Activated T-helper 1 cell treated with Interleukin-2 at 50 U/mL for 16 hours (primary cell): ENCODE measurements around the gene ENG.
"Not testable (repeated sequence)": the region's sequence is repeated elsewhere in the genome, so short reads cannot be mapped to it uniquely, and the experiment has no call there.

Experiments
- DNase-seq: peaks from one replicate; pipeline ENCODE4 v3.0.0-alpha.2; 2020; ENCODE audit warnings: low read depth

Gene ENG

DNA sequence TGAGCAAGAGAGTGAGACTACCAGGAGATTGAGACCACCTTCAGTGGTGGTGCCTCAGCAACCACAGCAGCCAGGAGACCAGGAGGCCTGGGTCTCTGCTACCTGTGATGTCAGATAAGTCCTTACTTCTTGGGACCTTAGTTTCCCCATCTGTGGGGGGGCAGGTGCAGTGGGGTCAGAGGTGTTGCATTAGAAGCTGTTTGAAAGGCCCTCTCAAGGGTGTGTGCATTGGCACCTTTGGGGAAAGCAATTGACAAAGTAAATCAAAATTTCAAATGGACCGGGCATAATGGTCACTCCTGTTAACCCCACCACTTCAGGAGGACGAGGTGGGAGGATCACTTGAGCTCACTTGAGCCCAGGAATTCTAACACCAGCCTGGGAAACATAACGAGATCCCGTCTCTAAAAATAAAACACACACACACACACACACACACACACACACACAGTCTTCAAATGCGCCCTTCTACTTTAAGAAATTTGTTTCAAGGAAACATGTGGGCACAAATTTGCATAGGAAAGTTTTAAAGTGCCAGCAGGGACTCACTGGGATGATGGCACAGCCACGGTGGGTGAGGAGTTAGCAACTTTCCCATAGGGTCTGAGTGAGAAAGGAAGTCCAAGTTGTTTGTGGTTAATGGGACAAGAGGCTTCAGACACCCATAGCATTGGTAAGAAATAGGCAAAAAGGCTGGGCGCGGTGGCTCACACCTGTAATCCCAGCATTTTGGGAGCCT is 24.4 kb upstream of the ENG start:
- DNase-seq: no peak

DNA sequence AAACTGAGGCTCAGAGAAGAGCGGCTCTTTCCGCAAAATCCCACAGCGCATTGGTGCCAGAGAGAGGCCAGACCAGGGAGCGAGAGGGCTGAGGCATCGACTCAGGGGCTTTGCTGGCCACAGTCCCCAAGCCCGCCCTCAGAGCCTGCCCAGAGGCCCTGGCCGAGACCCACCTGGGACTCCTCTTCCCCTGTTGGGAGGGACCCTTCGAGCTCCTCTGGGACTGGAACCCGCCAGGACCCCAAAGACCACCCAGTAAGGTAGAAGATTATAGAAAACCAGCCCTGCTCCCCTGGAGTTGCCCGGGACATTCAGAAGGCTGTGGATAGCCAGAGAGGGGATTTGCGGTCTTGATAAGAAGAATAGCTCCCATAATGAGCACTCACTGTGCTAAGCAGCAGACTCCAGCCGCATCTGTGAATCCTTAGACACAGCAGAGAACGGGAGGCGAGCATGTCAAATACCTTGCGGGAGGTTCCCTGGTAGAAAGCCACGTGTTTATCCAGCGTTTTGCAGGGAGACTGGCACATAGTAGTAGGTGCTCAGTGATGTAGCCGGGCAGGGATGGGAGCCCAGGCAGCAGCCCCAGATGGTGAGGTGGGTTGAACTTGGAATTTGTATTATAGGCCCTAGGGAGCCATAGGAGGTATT is 23.7 kb upstream of the ENG start:
- DNase-seq: no peak

DNA sequence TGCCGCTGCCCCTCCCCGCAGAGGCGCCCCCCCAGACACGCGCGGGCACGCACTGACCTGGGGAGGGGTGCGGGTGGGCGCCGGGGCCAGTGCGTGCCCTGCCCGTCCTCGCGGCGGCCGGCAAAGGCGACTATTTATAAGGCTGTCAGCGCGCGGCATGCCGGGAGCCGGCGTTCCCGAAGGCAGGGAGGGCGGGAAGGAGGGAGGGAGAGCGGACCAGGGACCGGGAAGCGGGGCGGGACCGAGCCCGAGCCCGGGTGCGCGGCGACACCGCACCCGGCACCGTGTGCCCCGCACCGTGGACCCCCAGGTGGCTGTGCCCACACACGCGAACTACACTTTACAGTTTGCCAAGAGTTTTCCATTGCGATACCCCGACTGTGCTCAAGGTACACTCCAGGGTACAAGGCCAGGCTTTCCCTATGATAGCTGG is 23.1 kb upstream of the ENG start, which contains the start of gene AK1:
Gene AK1 (minus strand): TSS at position 110 of the 433 bp plus-strand sequence. CDS start 3,058 bp downstream, outside the sequence.
- DNase-seq: no peak

DNA sequence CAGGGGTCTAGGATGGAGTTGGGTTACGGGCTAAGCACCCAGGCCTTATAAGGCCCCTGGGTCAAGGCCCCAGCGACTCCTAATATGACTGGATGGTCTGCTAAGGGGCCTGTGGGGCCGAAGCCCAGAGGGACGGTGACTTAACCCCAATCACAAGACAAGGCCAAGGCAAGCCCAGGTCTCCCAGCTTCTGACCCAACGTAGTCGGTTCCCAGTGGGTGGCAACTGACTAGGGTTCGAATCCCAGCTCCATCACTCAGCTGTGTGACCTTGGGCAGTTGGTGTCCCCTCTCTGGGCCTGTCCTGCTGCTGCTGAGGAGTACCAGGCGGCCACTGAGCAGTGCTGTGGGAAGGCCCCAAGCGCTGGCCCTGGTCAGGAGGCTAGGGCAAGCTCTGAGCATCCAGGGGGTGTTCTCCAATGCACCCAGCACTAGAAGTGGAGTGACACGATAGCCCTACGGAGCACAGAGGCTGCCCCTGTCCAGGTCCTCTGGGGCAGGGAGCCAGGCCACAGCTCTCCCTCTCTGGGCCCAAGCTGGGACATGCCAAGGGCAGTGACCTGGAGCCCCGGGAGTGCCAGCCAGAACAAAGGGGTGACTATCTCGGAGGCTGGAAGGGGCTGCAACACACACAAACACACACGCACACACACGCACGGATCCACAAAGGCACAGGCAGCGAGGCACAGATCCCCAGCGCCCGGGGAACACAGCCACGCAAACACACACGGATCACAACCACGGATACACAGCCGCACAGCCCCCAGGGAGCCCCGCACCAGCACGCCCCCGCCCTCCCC is 22.5 kb upstream of the ENG start:
- DNase-seq: no peak

DNA sequence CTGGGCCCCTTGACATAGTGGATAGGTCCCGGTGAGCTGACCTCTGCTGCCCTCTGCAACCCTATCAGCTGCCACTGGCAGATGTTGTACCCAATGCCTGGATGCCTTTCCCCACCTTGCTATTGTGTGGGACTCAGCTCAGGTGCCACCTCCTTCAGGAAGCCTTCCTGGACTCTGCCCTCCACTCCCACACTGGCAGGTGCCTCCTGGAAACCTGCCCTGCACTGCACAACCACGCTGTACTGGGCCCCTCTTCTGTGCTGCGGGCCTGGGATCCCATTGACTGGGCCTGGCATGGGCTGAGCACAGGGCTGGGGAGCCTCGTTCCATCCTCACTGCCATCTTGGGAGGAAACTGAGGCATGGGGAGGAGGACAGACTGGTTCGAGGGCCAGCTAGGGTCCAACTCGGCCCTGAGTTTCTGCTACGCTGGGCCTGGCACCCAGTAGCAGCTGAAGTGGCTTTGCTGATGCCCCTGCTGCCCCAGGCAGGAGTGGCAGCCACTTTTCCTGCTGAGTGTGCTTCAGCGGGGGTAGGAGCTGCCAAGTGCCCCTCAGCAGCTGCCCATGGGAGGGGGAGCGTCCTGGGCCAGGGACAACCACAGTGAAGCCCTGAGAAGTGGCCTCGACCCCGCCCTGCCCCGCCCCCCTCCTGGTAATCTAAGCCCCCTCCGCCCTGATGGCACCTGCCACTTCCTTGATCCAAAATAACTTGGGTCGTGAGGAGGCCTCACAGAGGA is 21.7 kb upstream of the ENG start:
- no peak for DNase-seq

DNA sequence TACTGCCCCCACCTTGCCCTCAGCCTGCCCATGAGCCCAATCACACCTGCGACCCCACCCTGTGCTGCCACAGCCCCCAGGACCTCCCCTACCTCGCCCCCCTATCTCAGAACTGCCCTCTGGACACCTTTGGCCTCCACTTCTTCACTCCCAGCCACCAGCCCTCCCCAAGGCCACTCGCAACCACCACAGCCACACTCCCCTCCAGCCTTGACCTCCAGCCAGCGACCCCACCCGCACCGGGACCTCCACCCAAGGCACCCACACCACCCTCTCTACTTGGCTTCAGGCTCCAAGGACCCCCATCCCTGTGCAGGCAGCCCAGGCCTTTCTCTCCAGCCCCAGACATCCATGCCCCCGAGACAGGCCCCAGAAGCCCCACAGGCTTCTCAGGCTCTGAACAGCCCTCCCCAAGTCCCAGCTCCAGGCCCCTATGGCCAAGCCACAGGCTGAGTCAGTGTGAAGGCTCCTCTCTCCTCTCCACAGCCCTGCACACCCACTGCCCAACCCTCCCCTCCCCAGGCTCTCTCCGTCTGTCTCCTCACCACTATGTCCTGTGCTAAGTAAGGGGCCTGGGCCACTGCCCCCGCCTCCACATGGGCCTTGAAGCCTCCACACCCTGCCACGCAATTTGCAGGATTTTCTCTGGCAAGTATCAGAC is 21.0 kb upstream of the ENG start:
- DNase-seq: no peak

DNA sequence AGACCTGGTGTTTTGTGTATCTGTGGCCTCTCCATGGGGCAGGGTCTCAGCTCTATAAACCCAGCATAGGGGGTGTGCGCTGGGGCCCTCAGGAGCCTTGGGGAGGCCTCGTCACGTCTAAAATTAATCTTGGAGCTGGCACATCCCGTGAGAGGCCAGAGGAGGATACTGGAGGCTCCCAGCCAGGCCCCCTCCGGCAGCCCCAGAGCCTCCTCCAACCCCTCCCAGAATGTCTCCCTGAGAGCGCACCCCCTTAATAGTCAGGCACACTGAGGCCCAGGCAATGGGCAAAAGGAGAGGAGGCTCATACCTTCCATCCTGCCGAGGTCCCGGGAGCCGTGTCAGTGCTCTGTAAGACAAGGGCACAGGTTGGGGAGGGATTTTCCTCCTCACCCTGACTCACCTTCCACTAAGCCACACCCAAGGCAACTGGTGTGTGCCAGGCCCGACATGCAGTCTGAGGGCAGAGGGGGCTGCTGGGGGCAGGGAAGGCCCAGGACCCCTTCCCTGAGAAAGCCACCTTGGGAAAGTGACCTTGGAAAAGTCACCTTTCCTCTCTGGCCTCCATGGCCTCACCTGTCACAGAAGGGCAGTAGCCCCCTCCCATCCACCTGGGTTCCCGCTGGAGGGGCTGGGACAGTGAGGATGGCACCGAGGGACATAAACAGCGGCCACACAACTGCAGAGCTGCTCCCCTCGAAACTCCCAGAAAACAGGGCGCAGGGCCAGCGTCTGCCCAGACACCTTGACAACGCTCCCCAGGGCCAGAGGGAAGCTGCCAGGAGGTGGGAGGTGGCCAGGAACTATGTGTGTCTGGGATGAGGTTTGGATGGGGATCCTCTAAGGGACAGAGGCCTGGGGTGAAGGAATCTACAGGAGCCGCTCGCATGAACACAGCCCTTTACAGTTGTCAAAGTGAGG is 20.1 kb upstream of the ENG start:
- no peak for DNase-seq

DNA sequence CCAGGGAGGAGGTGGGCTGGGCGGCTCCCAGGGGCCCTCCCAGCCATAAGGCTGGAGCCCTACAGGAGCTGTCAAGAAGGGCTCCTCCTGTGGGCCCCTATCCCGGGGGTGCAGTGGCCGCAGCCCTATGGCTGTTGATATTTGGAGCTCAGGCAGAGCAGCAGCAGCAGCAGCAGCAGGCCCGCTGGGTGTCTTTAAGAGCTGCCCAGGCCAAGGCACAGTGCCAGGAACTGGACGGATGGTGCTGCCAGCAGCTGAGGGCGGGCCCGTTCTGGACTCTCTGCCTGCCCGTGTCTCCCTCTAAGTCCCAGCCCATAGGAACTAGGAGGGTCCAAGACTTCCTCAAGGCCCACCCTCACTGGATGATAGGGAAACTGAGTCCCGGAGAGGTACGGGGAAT is 19.4 kb upstream of the ENG start:
- DNase-seq: no peak

DNA sequence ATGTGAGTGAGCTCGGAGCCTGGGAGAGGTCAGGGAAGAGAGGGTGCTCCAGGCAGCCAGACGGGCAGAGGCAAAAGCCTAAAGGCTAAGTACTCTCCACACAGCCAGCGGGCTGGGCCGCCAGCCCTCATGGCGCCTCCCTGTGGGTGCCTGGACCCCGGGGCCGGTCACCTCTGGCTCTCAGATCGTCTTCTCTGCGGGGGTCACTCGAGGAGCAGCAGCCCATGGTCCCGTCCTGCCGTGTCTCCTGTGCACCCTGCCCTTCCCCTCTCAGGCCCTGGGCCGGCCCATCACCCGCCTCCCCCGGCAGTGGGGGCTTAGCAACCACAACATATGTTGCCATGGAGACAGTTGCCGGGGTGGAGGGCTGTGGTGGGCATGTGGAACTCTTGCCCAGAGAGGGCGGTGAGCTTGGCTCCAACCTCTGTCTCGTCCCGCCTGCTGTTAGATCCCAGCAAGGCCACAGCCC is 18.8 kb upstream of the ENG start:
- DNase-seq: no peak

DNA sequence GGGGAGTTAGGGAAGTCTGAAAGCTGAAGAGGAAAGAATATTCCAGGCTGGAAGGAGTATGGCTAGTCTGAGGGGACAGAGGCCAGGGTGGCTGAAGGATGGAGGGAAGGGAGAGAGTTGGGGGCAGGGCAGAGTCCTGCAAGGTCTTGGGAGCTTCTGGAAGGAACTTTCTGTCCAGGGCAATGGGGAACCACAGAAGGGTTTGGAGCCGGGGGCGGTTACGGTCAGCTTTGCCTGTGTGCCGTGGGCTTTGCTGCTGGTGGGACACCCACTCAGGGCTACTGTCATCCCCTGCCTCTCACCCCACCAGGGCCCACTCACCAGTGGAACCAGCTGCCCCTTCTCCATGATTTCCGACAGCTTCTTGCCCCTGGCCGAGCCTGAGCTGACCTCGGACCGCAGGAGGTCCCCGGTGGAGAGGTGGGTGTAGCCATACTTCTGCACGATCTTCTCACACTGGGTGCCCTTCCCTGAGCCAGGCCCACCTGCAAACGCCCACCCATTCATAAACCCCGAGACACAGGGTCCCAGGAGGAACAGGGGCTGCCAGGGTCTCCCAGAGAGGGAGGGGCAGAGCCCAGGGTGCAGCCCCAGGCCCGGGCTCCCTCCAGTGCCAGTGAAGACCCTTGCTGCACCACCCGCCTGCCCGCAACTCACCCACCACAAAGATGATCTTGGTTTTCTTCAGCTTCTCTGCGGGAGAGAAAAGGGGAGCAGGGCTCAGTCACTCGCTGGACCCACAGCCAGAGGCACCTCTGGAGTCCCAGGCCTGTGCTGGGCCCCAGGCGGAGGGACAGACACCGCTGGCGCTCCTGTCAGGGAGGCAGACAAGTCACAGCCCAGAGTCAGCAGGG is 18.1 kb upstream of the ENG start:
- no peak for DNase-seq

DNA sequence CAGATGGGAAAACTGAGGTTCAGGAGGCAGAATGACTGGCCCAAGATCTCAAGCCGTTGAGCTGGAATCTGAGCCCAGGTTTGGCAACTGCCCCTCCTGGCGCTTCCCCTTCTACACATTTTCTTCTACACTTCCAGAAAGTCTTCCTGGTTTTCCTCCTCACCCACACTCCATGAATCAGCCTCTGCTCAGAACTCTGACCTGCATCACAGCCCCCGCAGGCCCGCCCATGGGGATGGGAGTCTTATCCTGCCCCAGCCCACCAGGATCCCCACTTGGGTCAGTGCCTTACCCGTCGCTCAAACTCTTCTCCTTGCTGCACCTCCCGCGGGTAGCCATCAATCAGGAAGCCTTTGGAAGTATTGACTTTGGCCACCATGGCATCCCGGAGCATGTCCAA is 17.1 kb upstream of the ENG start:
- no peak for DNase-seq

DNA sequence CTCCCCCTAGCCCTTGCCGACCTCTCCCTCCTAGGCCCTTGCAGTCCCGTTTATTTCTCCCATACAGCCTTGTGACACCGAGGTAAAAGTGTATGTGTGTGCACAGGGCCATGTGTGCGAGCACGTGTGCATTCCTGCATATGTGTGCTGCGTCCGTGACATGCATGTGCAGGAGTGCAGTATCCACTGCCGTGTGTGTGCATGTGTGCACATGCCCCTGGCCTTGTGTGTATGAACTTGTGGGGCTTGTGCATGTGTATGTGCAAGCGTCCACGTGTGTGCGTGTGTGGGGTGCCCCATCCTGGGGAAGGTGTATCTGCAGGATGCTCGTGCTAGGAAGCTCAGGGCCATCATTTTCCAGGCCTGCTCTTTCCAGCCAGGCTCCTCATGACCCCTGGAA is 16.4 kb upstream of the ENG start:
- DNase-seq: no peak

DNA sequence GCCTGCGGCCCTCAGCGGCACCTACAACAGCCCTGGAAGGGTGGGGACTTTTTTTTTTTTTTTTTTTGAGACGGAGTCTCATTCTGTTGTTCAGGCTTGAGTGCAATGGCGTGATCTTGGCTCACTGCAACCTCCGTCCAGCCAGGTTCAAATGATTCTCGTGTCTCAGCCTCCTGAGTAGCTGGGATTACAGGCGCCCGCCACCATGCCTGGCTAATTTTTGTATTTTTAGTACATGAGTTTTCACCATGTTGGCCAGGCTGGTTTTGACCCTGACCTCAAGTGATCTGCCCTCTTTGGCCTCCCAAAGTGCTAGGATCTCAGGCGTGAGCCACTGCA is 15.7 kb upstream of the ENG start:
- not testable (repeated sequence) for DNase-seq

DNA sequence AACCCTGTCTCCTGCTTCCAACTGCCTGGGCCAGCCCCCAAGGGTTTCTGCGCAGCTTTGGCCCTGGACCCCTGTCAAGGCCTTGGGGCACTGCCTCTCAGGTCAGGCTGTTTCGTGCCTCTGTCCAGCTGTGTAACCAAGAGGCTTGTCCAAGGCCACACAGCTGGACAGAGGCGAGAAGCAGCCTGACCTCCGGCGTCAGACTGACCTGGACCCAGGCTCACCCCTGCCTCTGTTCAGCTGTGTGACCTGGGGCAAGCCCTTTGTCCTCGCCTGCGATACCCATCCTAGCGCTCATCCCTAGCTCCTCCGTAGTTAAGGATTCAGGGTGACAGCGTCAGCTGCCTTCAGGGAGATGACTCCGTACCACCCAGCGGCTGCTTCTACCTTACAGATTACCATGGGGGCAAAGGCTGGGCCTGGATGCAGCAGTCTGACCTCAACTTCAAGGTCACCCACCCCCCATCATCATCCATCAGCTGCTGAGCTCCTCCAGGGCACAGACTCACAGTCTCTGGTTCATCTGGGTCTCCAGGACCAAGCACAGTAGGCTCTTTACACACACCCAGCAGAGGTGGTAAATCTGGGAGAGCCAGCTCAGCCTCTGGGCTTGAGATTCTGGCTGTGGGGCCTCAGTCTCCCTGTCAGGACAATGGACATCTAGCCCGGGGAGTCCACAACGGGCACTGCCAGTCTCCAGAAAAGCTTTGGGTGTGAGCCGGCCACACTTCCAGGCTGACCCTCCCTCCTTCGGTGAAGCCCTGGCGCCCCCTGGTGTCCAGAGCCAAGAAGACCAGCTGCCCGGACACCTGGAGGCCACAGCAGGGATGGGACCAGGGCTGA is 15.1 kb upstream of the ENG start:
- DNase-seq: peak; percentile 57

DNA sequence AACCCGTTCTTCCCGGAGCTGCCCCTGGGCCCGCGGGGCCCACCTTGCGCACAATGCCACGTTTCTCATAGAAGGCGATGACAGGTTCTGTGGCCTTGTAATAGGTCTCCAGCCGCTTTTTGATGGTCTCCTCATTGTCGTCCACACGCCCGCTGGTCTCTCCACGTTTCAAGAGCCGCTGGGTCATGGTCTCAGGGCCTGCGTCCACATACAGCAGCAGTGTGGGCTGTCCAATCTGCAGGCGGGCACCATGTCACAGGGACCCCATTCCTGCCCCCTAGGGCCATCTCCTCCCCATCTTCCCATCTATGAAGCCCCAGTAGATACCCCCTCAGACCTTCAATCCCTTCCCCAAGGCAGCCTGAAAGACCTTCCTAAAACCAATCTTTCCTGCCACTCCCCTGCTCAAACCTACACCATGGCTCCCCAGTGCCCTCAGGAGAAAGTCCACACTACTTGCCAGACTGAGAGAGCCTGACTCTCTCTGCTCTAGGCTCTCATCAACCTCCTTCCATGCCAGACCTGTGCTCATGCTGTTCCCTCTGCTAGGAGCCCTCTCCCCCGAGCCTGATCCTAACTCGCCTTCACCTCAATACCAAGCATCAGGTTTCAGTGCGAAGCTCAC is 13.9 kb upstream of the ENG start:
- no peak for DNase-seq

DNA sequence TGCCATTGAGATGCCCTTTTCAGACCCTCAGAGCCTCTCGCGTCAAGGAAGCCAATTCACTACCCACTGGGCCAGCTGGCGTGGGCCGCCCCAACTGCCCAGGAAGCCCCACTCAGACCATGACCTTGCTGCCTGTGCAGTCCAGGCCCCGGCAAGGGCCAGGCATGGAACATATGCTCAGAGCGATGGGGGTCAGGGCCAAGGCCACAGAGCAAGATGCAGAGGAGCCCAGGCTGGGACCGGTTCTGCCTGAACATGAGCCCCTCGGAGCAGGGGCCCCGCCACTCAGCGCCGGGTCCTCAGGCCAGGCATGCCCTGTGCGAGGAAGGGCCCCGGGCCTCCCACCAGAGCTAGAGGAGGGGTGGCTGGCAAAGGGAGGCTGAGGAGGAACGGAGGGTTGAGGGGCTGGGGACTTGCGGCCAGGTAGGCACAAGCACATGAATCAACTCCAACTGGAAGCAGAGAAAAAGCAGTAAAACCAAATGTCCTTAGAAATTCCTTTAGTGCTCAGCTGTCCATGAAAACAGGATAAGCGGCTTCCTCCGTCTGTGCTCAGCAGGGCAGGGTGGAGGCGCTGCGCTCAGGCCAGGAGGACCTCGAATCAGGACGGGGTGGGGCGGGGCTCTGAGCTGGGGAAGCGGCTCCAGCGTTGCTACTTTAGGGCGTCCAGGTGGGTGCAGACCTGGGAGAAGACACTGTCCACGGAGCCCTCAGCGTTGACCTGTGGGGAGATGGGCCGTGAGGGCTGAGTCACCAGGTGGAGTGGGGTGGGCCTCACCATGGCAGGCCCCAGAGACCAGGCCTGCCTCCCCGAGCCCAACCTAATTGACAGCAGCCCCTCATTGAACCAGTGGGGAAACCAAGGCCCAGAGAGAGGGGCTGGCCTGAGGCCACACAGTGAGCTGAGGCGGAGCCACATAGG is 13.2 kb upstream of the ENG start:
- DNase-seq: no peak

DNA sequence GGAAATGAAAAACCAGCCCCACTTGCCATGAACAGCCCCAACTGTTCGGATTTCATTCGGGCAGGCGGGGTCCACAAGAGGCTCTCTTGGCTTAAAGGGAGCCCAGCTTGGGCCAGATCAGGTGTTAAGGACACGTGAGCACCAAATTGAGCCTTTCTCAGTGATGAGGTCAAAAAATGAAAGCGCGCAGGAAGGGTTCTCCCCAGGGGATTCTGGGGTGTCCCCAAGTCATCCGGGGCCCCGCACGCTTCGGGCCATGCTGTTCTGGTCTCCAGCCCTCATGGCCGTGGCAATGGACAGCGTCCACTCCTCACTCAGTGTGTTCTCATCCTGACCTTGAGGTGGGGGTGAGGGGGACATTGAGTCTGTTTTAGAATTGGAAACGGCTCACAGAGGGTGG is 12.1 kb upstream of the ENG start:
- no peak for DNase-seq
